Thoracic aorta (tissue), 2 donors: ENCODE results near the gene CFAP100. TPM values are rescaled to one million over a fixed set of nuclear protein-coding genes. Genes with fewer than 3 reads are reported as not detected.
A peak's percentile ranks its signal among the peaks of the same experiment; 100 is the strongest.

ENCODE experiments used
- ATAC-seq: fragments of 150-250 bp; one replicate; pipeline ENCODE4 v1.8.0; 2017; ENCODE audit warnings: low read depth; ENCODE audit not compliant: insufficient number of reproducible peaks, low FRiP score
- DNase-seq: peaks from one replicate; pipeline ENCODE4 v3.0.0-alpha.2; 2020; ENCODE audit warnings: low spot score
- H3K27ac ChIP-seq, 2 donors: fragments of 200-600 bp; sonication (generic); 1 replicate in 1 of 2; 2 replicates in 1 of 2; pipeline ENCODE4 v1.5.1; 2016; ENCODE audit warnings: mild to moderate bottlenecking in 2 of 2, moderate library complexity in 2 of 2
- H3K27me3 ChIP-seq: fragments of 200-600 bp; sonication (generic); replicated peaks from 2 replicates; pipeline ENCODE4 v1.6.0; 2016; ENCODE audit warnings: mild to moderate bottlenecking; ENCODE audit not compliant: insufficient read depth
- H3K36me3 ChIP-seq: fragments of 200-600 bp; sonication (generic); one replicate; pipeline ENCODE4 v1.5.1; 2016
- H3K4me1 ChIP-seq, 2 donors: fragments of 200-600 bp; sonication (generic); 1 replicate in 1 of 2; 2 replicates in 1 of 2; pipeline versions ENCODE4 v1.5.1 to v1.6.0; 2016; ENCODE audit warnings: low read depth in 2 of 2, mild to moderate bottlenecking in 1 of 2; ENCODE audit not compliant: control insufficient read depth in 1 of 2
- H3K4me3 ChIP-seq: fragments of 200-600 bp; sonication (generic); 2 replicates; pipeline ENCODE4 v1.5.1; 2016; ENCODE audit warnings: mild to moderate bottlenecking
- H3K9me3 ChIP-seq: fragments of 200-600 bp; sonication (generic); 2 replicates; pipeline ENCODE4 v1.5.1; 2016
- CTCF ChIP-seq: fragments of 200-600 bp; sonication (generic); IDR thresholded peaks from one replicate; pipeline ENCODE4 v1.5.1; 2019; ENCODE audit warnings: antibody characterized with exemption
- total RNA-seq, 2 donors: library from RNA; depleted of rRNA; stranded (reverse); fragments of >200 nt; gene quantifications; one replicate each; pipeline versions ENCODE4 v1.1.0 to v1.2.3, GENCODE V29; 2016

The CFAP100 gene
- total RNA-seq, 2 donors from 2014 or later, result not detected

- no peak for DNase-seq
Observed at GRCh38 chr3:126351086-126351770, 43.5 kb upstream of the CFAP100 start.

GRCh38 chr3:126351771-126352475 is 42.8 kb upstream of the CFAP100 start:
- Histone ChIP-seq H3K36me3 (peaks cover 59% of the 10 kb centered on the region), H3K4me1 (peaks cover 25 to 77% of the 10 kb centered on the region in 2 donors), H3K27ac (no peak overlapping the region), H3K9me3 (no peaks in the 10 kb centered on the region), H3K4me3 (no peak overlapping the region), H3K27me3 (no peaks in the 10 kb centered on the region)
- no peak for ATAC-seq
- TF ChIP-seq CTCF, result no peak
- DNase-seq, result no peak

More at GRCh38 chr3:126351086-126351770, 43.5 kb upstream of the CFAP100 start:
- no peaks in the 10 kb centered on the region for H3K27me3 ChIP-seq
- TF ChIP-seq CTCF, result no peak
- H3K27ac ChIP-seq, result no peak overlapping the region
- peaks cover 66% of the 10 kb centered on the region for H3K36me3 ChIP-seq
- ATAC-seq, result no peak
- H3K4me1 ChIP-seq, result peaks cover 25 to 83% of the 10 kb centered on the region in 2 donors
- no peaks in the 10 kb centered on the region for H3K9me3 ChIP-seq
- H3K4me3 ChIP-seq, result peak overlapping the region; percentile 8

GRCh38 chr3:126352476-126353454 is 41.9 kb upstream of the CFAP100 start:
- no peak for TF ChIP-seq CTCF
- Histone ChIP-seq H3K4me3 (no peak overlapping the region), H3K27ac (no peak overlapping the region), H3K9me3 (no peaks in the 10 kb centered on the region), H3K4me1 (peaks cover 25 to 73% of the 10 kb centered on the region in 2 donors), H3K27me3 (no peaks in the 10 kb centered on the region), H3K36me3 (peaks cover 54% of the 10 kb centered on the region)
- ATAC-seq (no peak), DNase-seq (no peak)

- Histone ChIP-seq H3K4me1 (peaks cover 25 to 77% of the 10 kb centered on the region in 2 donors), H3K4me3 (peak overlapping the region; percentile 84), H3K27ac (peak overlapping the region in 1 of 2 donors; percentile 5), H3K27me3 (no peaks in the 10 kb centered on the region), H3K9me3 (no peaks in the 10 kb centered on the region), H3K36me3 (peaks cover 46% of the 10 kb centered on the region)
- no peak for TF ChIP-seq CTCF
- ATAC-seq (no peak), DNase-seq (no peak)
Observed at GRCh38 chr3:126353694-126354321, 40.9 kb upstream of the CFAP100 start.
